ENCODE measurements around the gene MRM2.

DNA sequence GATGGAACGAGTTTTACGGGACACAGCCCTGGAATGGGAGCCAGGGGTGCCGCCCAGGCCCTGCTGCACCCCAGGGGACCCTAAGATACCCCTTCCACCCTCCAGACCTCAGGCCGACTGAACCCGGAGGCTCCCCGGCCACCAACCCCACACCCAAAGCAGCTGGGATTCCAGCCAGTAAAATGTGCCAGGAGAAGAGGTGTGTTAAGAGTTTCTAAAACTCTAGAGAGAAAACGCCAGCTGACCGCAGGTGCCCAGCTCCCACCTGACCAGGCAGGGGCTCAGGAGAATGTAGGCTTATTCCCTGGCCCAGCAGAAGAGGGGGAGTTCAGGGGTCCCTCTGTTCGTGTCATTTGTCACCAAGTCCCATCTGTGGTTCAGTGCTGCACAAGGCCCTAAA, 17.5 kb upstream of the MRM2 start:
- TF ChIP-seq ZNF281 (CRISPR knock-in tag; IDR thresholded peaks at IDR 0.05) (no peak), CTCF (IDR thresholded peaks at IDR 0.05) (no peak), ATF1 (CRISPR knock-in tag; IDR thresholded peaks at IDR 0.05) (no peak), SOX15 (CRISPR knock-in tag; IDR thresholded peaks at IDR 0.05) (no peak), CREM (CRISPR knock-in tag; IDR thresholded peaks at IDR 0.05) (no peak), FOXP4 (CRISPR knock-in tag; IDR thresholded peaks at IDR 0.05) (no peak), NR3C1 (CRISPR knock-in tag; conservative IDR thresholded peaks at IDR 0.05; ENCODE audit: low read depth) (no peak), ZBTB21 (CRISPR knock-in tag; IDR thresholded peaks at IDR 0.05; ENCODE audit: borderline replicate concordance) (no peak), CREB1 (CRISPR knock-in tag; IDR thresholded peaks at IDR 0.05) (no peak), CDX4 (CRISPR knock-in tag; IDR thresholded peaks at IDR 0.05; ENCODE audit: borderline replicate concordance) (no peak)
- TF ChIP-seq, protein P1, sequence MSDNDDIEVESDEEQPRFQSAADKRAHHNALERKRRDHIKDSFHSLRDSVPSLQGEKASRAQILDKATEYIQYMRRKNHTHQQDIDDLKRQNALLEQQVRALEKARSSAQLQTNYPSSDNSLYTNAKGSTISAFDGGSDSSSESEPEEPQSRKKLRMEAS (CRISPR knock-in tag; IDR thresholded peaks at IDR 0.05): no peak

Data from WTC11 (cell line).